Nephron progenitor cell (in vitro differentiated cells): ENCODE data around the gene ZSWIM4.
"Not testable (repeated sequence)": the region's sequence is repeated elsewhere in the genome, so short reads cannot be mapped to it uniquely, and the experiment has no call there.

Experiments used
- DNase-seq: peaks from one replicate; pipeline ENCODE4 v3.0.0; 2021
- H3K27ac Mint-ChIP-seq: 2 replicates; pipeline ENCODE4 v1.8.0; 2021; ENCODE audit warnings: mild to moderate bottlenecking, moderate library complexity, mixed read lengths
- H3K27me3 Mint-ChIP-seq: 2 replicates; pipeline ENCODE4 v1.8.0; 2021; ENCODE audit warnings: mild to moderate bottlenecking, low read depth, mixed read lengths; ENCODE audit not compliant: poor library complexity
- H3K36me3 Mint-ChIP-seq: 2 replicates; pipeline ENCODE4 v1.8.0; 2021; ENCODE audit warnings: low read depth, mixed read lengths
- H3K4me1 Mint-ChIP-seq: 2 replicates; pipeline ENCODE4 v1.8.0; 2021; ENCODE audit warnings: mixed read lengths
- H3K4me3 Mint-ChIP-seq: 2 replicates; pipeline ENCODE4 v1.8.0; 2021; ENCODE audit warnings: mild to moderate bottlenecking, moderate library complexity, mixed read lengths
- H3K9me3 Mint-ChIP-seq: 2 replicates; pipeline ENCODE4 v1.8.0; 2021; ENCODE audit warnings: mild to moderate bottlenecking, moderate library complexity, mixed read lengths
- TF ChIP-seq, protein P1 (sequence below): fragments of 200-600 bp; sonication (generic); IDR thresholded peaks from 2 replicates; pipeline ENCODE4 v1.5.0; 2021; ENCODE audit warnings: antibody characterized with exemption

Gene ZSWIM4

DNA sequence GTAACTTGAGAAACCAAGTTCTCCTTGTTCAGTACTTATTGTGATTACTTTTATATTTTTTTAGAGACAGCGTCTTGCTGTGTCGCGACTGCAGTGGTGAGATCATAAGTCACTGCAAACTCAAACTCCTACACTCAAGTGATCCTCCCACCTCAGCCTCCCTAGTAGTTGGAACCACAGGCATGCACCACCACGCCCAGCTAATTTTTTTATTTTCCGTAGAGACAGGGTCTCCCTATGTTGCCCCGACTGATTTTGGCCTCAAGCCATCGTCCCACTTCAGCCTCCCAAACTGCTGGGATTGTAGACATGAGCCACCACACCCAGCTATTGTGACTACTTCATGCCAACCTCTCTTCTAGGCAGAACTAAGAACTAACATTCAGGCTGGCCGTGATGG is 12.7 kb upstream of the ZSWIM4 start:
- Mint-ChIP-seq H3K27ac (no peak overlapping the region), H3K4me1 (peaks cover 29% of the 10 kb centered on the region), H3K36me3 (peaks cover 25% of the 10 kb centered on the region), H3K9me3 (peaks cover 3% of the 10 kb centered on the region), H3K4me3 (no peak overlapping the region), H3K27me3 (peaks cover 4% of the 10 kb centered on the region)
- TF ChIP-seq, protein P1, sequence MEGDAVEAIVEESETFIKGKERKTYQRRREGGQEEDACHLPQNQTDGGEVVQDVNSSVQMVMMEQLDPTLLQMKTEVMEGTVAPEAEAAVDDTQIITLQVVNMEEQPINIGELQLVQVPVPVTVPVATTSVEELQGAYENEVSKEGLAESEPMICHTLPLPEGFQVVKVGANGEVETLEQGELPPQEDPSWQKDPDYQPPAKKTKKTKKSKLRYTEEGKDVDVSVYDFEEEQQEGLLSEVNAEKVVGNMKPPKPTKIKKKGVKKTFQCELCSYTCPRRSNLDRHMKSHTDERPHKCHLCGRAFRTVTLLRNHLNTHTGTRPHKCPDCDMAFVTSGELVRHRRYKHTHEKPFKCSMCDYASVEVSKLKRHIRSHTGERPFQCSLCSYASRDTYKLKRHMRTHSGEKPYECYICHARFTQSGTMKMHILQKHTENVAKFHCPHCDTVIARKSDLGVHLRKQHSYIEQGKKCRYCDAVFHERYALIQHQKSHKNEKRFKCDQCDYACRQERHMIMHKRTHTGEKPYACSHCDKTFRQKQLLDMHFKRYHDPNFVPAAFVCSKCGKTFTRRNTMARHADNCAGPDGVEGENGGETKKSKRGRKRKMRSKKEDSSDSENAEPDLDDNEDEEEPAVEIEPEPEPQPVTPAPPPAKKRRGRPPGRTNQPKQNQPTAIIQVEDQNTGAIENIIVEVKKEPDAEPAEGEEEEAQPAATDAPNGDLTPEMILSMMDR: no peak
- no peak for DNase-seq

DNA sequence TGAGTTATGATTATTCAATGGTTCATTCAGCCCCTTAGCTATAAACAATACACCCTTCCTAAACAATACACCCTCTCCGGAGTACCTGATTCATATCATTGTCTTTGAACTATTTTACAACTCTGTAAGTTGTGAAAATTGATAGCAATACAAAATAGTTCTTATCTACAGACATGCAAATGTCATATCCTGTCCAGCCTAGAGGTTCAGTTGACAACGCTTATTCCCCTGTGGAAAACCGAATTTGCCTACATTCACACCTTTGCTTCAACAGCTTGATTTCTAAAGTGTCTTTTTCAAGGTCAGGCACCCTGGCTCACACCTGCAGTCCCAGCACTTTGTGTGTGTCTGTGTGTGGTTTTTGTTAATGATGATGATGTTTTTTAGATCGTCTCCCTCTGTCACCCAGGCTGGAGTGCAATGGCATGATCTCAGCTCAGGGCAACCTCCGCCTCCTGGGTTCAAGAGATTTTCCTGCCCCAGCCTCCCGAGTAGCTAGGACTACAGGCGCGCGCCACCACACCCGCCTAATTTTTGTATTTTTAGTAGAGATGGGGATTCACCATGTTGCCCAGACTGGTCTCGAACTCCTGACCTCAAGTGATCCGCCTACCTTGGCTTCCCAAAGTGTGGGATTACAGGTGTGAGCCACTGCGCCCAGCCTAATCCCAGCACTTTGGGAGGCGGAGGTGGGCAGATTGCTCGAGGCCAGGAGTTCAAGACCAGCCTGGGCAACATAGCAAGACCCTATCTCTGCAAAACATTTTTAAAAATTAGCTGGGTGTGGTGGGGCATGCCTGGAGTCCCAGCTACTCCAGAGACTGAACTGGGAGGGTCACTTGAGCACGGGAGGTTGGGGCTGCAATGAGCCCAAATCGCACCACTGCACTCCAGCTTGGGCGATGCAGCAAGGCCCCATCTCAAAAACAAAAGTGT is 11.4 kb upstream of the ZSWIM4 start:
- no peak overlapping the region for H3K27ac Mint-ChIP-seq

DNA sequence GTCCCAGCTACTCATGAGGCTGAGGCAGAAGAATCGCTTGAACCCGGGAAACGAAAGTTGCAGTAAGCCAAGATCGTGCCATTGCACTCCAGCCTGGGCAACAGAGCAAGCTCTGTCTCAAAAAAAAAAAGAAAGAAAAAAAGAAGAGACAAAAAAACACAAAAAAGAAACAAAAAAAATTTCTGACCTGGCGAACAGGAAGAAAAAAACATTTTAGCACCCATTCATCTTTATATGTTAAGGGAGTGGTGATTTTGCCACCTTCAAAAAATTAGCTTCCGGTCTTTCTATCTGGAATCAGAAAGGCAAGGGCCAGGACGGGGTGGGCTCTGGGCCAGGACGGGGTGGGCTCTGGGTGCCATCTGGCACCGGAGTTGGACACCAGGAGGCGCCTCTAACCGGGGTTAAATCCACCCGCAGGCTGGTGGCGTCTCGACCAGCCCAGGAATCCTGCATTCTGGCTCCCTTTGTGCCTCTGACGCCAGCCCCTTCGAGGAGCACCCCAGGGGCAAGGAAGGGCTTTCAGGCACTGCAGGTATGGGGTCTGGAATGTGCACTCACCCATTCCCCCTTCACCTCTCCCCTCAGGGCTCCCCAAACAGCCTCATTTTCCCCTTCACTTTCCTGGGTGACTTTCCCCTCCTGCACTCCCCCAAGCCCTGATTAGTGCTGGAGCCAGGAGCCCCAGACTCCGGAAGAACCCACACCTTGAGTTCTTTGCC is 10.4 kb upstream of the ZSWIM4 start:
- H3K4me3 Mint-ChIP-seq: no peak overlapping the region
- H3K9me3 Mint-ChIP-seq: no peaks in the 10 kb centered on the region
- peaks cover 2% of the 10 kb centered on the region for H3K36me3 Mint-ChIP-seq
- H3K27me3 Mint-ChIP-seq: peaks cover 11% of the 10 kb centered on the region
- no peak overlapping the region for H3K27ac Mint-ChIP-seq
- H3K4me1 Mint-ChIP-seq: peaks cover 32% of the 10 kb centered on the region
- DNase-seq: peak; percentile 64
- TF ChIP-seq, protein P1: peak; percentile 42

More for the DNA sequence above, 11.4 kb upstream of the ZSWIM4 start:
- peaks cover 3% of the 10 kb centered on the region for H3K9me3 Mint-ChIP-seq
- no peak overlapping the region for H3K4me3 Mint-ChIP-seq
- H3K36me3 Mint-ChIP-seq: peaks cover 12% of the 10 kb centered on the region
- TF ChIP-seq, protein P1: no peak
- DNase-seq: no peak
- H3K27me3 Mint-ChIP-seq: peaks cover 11% of the 10 kb centered on the region
- H3K4me1 Mint-ChIP-seq: peaks cover 32% of the 10 kb centered on the region

DNA sequence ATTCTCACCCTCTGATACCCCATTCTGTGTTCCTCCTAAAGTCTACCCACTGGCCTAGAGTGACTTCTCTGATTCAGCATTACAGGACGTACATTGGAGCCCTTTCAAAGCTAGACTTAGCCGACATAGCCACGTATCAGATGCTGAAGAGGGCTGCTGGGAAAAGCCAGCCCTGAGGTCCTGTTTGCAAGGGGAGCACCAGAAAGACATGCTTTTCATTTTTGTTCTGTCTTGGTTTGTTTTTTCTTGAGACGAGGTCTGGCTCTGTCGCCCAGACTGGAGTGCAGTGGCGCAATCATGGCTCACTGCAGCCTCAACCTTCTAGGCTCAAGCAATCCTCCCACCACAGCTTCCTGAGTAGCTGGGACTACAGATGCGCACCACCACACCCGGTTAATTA is 6.3 kb upstream of the ZSWIM4 start:
- Mint-ChIP-seq H3K27ac (no peak overlapping the region), H3K4me1 (peaks cover 18% of the 10 kb centered on the region), H3K27me3 (peaks cover 11% of the 10 kb centered on the region), H3K4me3 (no peak overlapping the region), H3K9me3 (no peaks in the 10 kb centered on the region), H3K36me3 (no peaks in the 10 kb centered on the region)
- no peak for DNase-seq
- TF ChIP-seq, protein P1: no peak

DNA sequence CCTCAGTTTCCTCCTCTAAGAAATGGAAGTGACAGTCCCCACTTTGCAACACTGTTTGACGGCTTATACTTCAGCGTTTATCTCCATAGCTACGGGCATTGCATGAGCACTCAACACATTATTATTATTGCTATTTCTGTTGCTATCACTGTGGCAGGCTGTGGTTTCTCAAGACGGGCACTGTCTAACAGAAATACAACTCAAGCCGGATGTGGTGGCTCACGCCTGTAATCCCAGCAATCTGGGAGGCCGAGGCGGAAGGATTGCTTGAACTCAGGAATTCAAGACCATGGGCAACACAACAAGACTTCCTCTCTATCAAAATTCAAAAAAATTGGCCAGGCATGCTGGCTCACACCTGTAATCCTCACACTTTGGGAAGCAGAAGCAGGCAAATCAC is 4.9 kb upstream of the ZSWIM4 start:
- H3K36me3 Mint-ChIP-seq: no peaks in the 10 kb centered on the region
- TF ChIP-seq, protein P1: no peak
- no peak for DNase-seq
- H3K4me1 Mint-ChIP-seq: peaks cover 16% of the 10 kb centered on the region
- H3K27ac Mint-ChIP-seq: no peak overlapping the region
- peaks cover 14% of the 10 kb centered on the region for H3K27me3 Mint-ChIP-seq
- no peak overlapping the region for H3K4me3 Mint-ChIP-seq
- H3K9me3 Mint-ChIP-seq: no peaks in the 10 kb centered on the region

DNA sequence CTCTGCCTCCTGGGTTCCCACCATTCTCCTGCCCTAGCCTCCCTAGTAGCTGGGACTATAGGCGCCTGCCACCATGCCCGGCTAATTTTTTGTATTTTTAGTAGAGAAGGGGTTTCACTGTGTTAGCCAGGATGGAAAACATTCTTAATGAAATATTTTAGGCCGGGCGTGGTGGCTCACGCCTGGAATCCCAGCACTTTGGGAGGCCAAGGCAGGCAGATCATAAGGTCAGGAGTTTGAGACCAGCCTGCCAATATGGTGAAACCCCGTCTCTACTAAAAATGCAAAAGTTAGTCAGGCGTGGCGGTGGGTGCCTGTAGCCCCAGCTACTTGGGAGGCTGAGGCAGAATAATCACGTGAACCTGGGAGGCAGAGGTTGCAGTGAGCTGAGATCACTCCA is 1.9 kb upstream of the ZSWIM4 start:
- H3K27me3 Mint-ChIP-seq, H3K36me3 Mint-ChIP-seq, H3K9me3 Mint-ChIP-seq, H3K27ac Mint-ChIP-seq, DNase-seq: not testable (repeated sequence)
- Mint-ChIP-seq H3K4me3 (peak overlapping the region; percentile 95), H3K4me1 (peaks cover 24% of the 10 kb centered on the region)
